ENCODE measurements around the gene CDH23.

DNA sequence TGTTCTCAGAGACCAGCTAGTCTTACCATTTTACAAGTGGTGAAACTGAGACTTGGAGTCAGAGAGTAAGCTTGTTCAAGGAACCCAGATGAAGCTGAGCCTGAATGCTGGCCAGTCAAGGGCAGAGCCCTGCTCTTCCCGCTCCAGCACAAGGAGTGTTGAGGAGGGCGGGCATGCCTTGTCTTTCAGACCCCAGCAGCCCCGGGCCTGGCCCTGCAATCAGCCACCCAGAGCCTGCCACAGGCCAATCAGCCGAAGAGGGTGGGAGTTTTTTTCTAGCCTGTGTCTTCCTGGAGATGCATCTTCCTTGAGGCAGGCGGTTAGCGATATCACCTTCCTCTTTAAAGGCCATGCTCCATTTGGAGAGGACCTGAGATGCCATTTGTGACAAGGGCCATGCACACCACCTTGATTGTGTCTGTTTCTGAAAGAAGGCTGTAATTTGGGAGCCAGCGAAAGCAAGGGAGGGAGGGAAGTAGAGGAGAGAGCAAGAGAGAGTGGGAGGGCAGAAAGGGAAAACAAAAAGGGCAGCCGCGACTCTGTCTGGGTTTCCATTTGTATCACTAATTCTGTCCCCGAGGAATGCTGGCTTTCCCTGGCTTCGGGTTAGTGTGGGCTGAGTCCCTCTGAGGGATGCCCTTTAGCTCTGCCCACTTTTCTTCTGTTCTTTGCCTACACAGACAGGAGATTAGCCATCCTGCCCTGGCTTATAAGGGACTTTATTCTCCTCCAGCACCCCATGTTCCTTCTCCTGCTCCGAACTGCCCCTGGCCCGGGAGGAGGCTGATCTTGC is 8.0 kb downstream of the CDH23 start:
- TF ChIP-seq EZH2phosphoT487 (IDR thresholded peaks at IDR 0.05; ENCODE audit: insufficient read depth, low read depth) (no peak), EZH2 (IDR thresholded peaks at IDR 0.05; ENCODE audit: insufficient read depth, poor library complexity, severe bottlenecking) (no peak)

Measured in GM23248 (cell line).